ENCODE results near the gene RGL3. TPM values are rescaled to one million over a fixed set of nuclear protein-coding genes. Genes with fewer than 3 reads are reported as not detected.
A peak's percentile ranks its signal among the peaks of the same experiment; 100 is the strongest.

Gene RGL3
- total and polyA plus RNA-seq, 2 donors, result 0.28 to 5.3 TPM

- H3K4me3 ChIP-seq (ENCODE audit: low read length in 2 of 2), result peak within 1 kb of the TSS; percentile 72 to 90
- DNase-seq (ENCODE audit: low read depth in 6 of 9, low spot score in 9 of 9), result peak; percentile 97 to 100 (median 98)
- peaks cover 14 to 35% of the 10 kb centered on the region in 2 donors for H3K4me1 ChIP-seq (ENCODE audit: control insufficient read depth in 2 of 2, insufficient read depth in 2 of 2, low read length in 2 of 2)
- H3K27ac ChIP-seq (ENCODE audit: low read depth in 1 of 2, low read length in 1 of 2), result peak within 1 kb of the TSS; percentile 98 to 99
- H3K36me3 ChIP-seq (ENCODE audit: control insufficient read depth in 2 of 2, insufficient read depth in 2 of 2, low read length in 1 of 2), result peaks cover 6 to 14% of the 10 kb centered on the region in 2 donors
- no peaks in the 10 kb centered on the region for H3K9me3 ChIP-seq (ENCODE audit: control insufficient read depth in 2 of 2, insufficient read depth in 1 of 2, low read length in 1 of 2)
- H3K27me3 ChIP-seq (ENCODE audit: control insufficient read depth in 2 of 2, insufficient read depth in 1 of 2, low read length in 1 of 2), result no peaks in the 10 kb centered on the region
- under 1% methylated on average over 44 of the region's 44 CpGs for WGBS
Measured at GRCh38 chr19:11374433-11375142, 44.5 kb downstream of the RGL3 start, which contains the start of gene SWSAP1. TSS of gene SWSAP1 (plus strand) at chr19:11374666. CDS start at chr19:11374681, 15 bp downstream.

- Histone ChIP-seq H3K27me3 (ENCODE audit: control insufficient read depth in 2 of 2, insufficient read depth in 1 of 2, low read length in 1 of 2) (no peaks in the 10 kb centered on the region), H3K9me3 (ENCODE audit: control insufficient read depth in 2 of 2, insufficient read depth in 1 of 2, low read length in 1 of 2) (no peaks in the 10 kb centered on the region), H3K4me3 (ENCODE audit: low read length in 2 of 2) (peak overlapping the region; percentile 72 to 90), H3K36me3 (ENCODE audit: control insufficient read depth in 2 of 2, insufficient read depth in 2 of 2, low read length in 1 of 2) (peaks cover 6 to 14% of the 10 kb centered on the region in 2 donors), H3K27ac (ENCODE audit: low read depth in 1 of 2, low read length in 1 of 2) (peak overlapping the region; percentile 46 to 95), H3K4me1 (ENCODE audit: control insufficient read depth in 2 of 2, insufficient read depth in 2 of 2, low read length in 2 of 2) (peaks cover 14 to 35% of the 10 kb centered on the region in 2 donors)
- WGBS, result 10% methylated on average over 11 of the region's 11 CpGs
- DNase-seq (ENCODE audit: low read depth in 6 of 9, low spot score in 9 of 9), result no peak
Measured at GRCh38 chr19:11373885-11374432, 45.2 kb downstream of the RGL3 start.

GRCh38 chr19:11373166-11373884 is 45.8 kb downstream of the RGL3 start:
- no peaks in the 10 kb centered on the region for H3K9me3 ChIP-seq (ENCODE audit: control insufficient read depth in 2 of 2, insufficient read depth in 1 of 2, low read length in 1 of 2)
- H3K4me3 ChIP-seq (ENCODE audit: low read length in 2 of 2), result no peak overlapping the region
- DNase-seq (ENCODE audit: low read depth in 6 of 9, low spot score in 9 of 9), result peak in 1 of 9 donors; percentile 28
- H3K27ac ChIP-seq (ENCODE audit: low read depth in 1 of 2, low read length in 1 of 2), result no peak overlapping the region
- no peaks in the 10 kb centered on the region for H3K27me3 ChIP-seq (ENCODE audit: control insufficient read depth in 2 of 2, insufficient read depth in 1 of 2, low read length in 1 of 2)
- peaks cover 6 to 10% of the 10 kb centered on the region in 2 donors for H3K36me3 ChIP-seq (ENCODE audit: control insufficient read depth in 2 of 2, insufficient read depth in 2 of 2, low read length in 1 of 2)
- peaks cover 14 to 35% of the 10 kb centered on the region in 2 donors for H3K4me1 ChIP-seq (ENCODE audit: control insufficient read depth in 2 of 2, insufficient read depth in 2 of 2, low read length in 2 of 2)
- WGBS, result 61% methylated on average over 10 of the region's 10 CpGs

- no peak overlapping the region for H3K27ac ChIP-seq (ENCODE audit: low read depth in 1 of 2, low read length in 1 of 2)
- DNase-seq (ENCODE audit: low read depth in 6 of 9, low spot score in 9 of 9), result no peak
- peaks cover 7 to 18% of the 10 kb centered on the region in 2 donors for H3K4me1 ChIP-seq (ENCODE audit: control insufficient read depth in 2 of 2, insufficient read depth in 2 of 2, low read length in 2 of 2)
- no peak overlapping the region for H3K4me3 ChIP-seq (ENCODE audit: low read length in 2 of 2)
- no peaks in the 10 kb centered on the region for H3K27me3 ChIP-seq (ENCODE audit: control insufficient read depth in 2 of 2, insufficient read depth in 1 of 2, low read length in 1 of 2)
- no peaks in the 10 kb centered on the region for H3K9me3 ChIP-seq (ENCODE audit: control insufficient read depth in 2 of 2, insufficient read depth in 1 of 2, low read length in 1 of 2)
- H3K36me3 ChIP-seq (ENCODE audit: control insufficient read depth in 2 of 2, insufficient read depth in 2 of 2, low read length in 1 of 2), result peaks cover 0 to 5% of the 10 kb centered on the region in 2 donors
- WGBS, result 98% methylated on average over 2 of the region's 2 CpGs
Measured at GRCh38 chr19:11370744-11371143, 48.4 kb downstream of the RGL3 start.

GRCh38 chr19:11367528-11367927 is 51.6 kb downstream of the RGL3 start:
- Histone ChIP-seq H3K9me3 (ENCODE audit: control insufficient read depth in 2 of 2, insufficient read depth in 1 of 2, low read length in 1 of 2) (no peaks in the 10 kb centered on the region), H3K27ac (ENCODE audit: low read depth in 1 of 2, low read length in 1 of 2) (no peak overlapping the region), H3K4me3 (ENCODE audit: low read length in 2 of 2) (no peak overlapping the region), H3K4me1 (ENCODE audit: control insufficient read depth in 2 of 2, insufficient read depth in 2 of 2, low read length in 2 of 2) (no peaks in the 10 kb centered on the region), H3K36me3 (ENCODE audit: control insufficient read depth in 2 of 2, insufficient read depth in 2 of 2, low read length in 1 of 2) (peaks cover 0 to 5% of the 10 kb centered on the region in 2 donors), H3K27me3 (ENCODE audit: control insufficient read depth in 2 of 2, insufficient read depth in 1 of 2, low read length in 1 of 2) (peaks cover 0 to 1% of the 10 kb centered on the region in 2 donors)
- 87% methylated on average over 2 of the region's 2 CpGs for WGBS
- no peak for DNase-seq (ENCODE audit: low read depth in 6 of 9, low spot score in 9 of 9)

- WGBS, result 98% methylated on average over 7 of the region's 7 CpGs
- Histone ChIP-seq H3K36me3 (ENCODE audit: control insufficient read depth in 2 of 2, insufficient read depth in 2 of 2, low read length in 1 of 2) (peaks cover 0 to 5% of the 10 kb centered on the region in 2 donors), H3K4me3 (ENCODE audit: low read length in 2 of 2) (no peak overlapping the region), H3K4me1 (ENCODE audit: control insufficient read depth in 2 of 2, insufficient read depth in 2 of 2, low read length in 2 of 2) (peaks cover 0 to 5% of the 10 kb centered on the region in 2 donors), H3K9me3 (ENCODE audit: control insufficient read depth in 2 of 2, insufficient read depth in 1 of 2, low read length in 1 of 2) (no peaks in the 10 kb centered on the region), H3K27ac (ENCODE audit: low read depth in 1 of 2, low read length in 1 of 2) (no peak overlapping the region), H3K27me3 (ENCODE audit: control insufficient read depth in 2 of 2, insufficient read depth in 1 of 2, low read length in 1 of 2) (peaks cover 0 to 20% of the 10 kb centered on the region in 2 donors)
- no peak for DNase-seq (ENCODE audit: low read depth in 6 of 9, low spot score in 9 of 9)
Measured at GRCh38 chr19:11365557-11366117, 53.5 kb downstream of the RGL3 start.

GRCh38 chr19:11364935-11365334 is 54.2 kb downstream of the RGL3 start:
- peaks cover 0 to 27% of the 10 kb centered on the region in 2 donors for H3K27me3 ChIP-seq (ENCODE audit: control insufficient read depth in 2 of 2, insufficient read depth in 1 of 2, low read length in 1 of 2)
- WGBS, result 91% methylated on average over 5 of the region's 5 CpGs
- H3K27ac ChIP-seq (ENCODE audit: low read depth in 1 of 2, low read length in 1 of 2), result no peak overlapping the region
- DNase-seq (ENCODE audit: low read depth in 6 of 9, low spot score in 9 of 9), result no peak
- H3K4me1 ChIP-seq (ENCODE audit: control insufficient read depth in 2 of 2, insufficient read depth in 2 of 2, low read length in 2 of 2), result peaks cover 0 to 5% of the 10 kb centered on the region in 2 donors
- H3K36me3 ChIP-seq (ENCODE audit: control insufficient read depth in 2 of 2, insufficient read depth in 2 of 2, low read length in 1 of 2), result peaks cover 0 to 5% of the 10 kb centered on the region in 2 donors
- H3K4me3 ChIP-seq (ENCODE audit: low read length in 2 of 2), result no peak overlapping the region
- H3K9me3 ChIP-seq (ENCODE audit: control insufficient read depth in 2 of 2, insufficient read depth in 1 of 2, low read length in 1 of 2), result no peaks in the 10 kb centered on the region

GRCh38 chr19:11364296-11364904 is 54.7 kb downstream of the RGL3 start:
- Histone ChIP-seq H3K36me3 (ENCODE audit: control insufficient read depth in 2 of 2, insufficient read depth in 2 of 2, low read length in 1 of 2) (peaks cover 0 to 5% of the 10 kb centered on the region in 2 donors), H3K27me3 (ENCODE audit: control insufficient read depth in 2 of 2, insufficient read depth in 1 of 2, low read length in 1 of 2) (peaks cover 0 to 33% of the 10 kb centered on the region in 2 donors), H3K4me1 (ENCODE audit: control insufficient read depth in 2 of 2, insufficient read depth in 2 of 2, low read length in 2 of 2) (peaks cover 0 to 5% of the 10 kb centered on the region in 2 donors), H3K9me3 (ENCODE audit: control insufficient read depth in 2 of 2, insufficient read depth in 1 of 2, low read length in 1 of 2) (no peaks in the 10 kb centered on the region), H3K27ac (ENCODE audit: low read depth in 1 of 2, low read length in 1 of 2) (no peak overlapping the region), H3K4me3 (ENCODE audit: low read length in 2 of 2) (no peak overlapping the region)
- 96% methylated on average over 28 of the region's 28 CpGs for WGBS
- no peak for DNase-seq (ENCODE audit: low read depth in 6 of 9, low spot score in 9 of 9)

Data from thymus (tissue), 11 donors.